Body of pancreas (tissue), 4 donors: ENCODE measurements around the gene UBAC1. TPM values are rescaled to one million over a fixed set of nuclear protein-coding genes. Genes with fewer than 3 reads are reported as not detected.

ENCODE experiments used
- ATAC-seq: fragments of 150-250 bp; one replicate; pipeline ENCODE4 v1.9.1; 2016
- DNase-seq, 4 donors: peaks; one replicate each; pipeline ENCODE4 v3.0.0-alpha.2; 2019
- H3K27ac ChIP-seq, 4 donors: fragments of 200-600 bp; sonication (generic); 1 replicate in 3 of 4; 2 replicates in 1 of 4; pipeline versions ENCODE4 v1.5.1 to v1.6.1; 2016 to 2019; ENCODE audit warnings: mild to moderate bottlenecking in 1 of 4, mixed read lengths in 1 of 4, moderate library complexity in 1 of 4
- H3K27me3 ChIP-seq, 2 donors: fragments of 200-600 bp; sonication (generic); one replicate each; pipeline ENCODE4 v1.6.0; 2016; ENCODE audit warnings: mild to moderate bottlenecking in 1 of 2
- H3K36me3 ChIP-seq, 2 donors: fragments of 200-600 bp; sonication (generic); replicated peaks in 1 of 2; 2 replicates each; pipeline ENCODE4 v1.5.1; 2016; ENCODE audit warnings: low read depth in 2 of 2; ENCODE audit not compliant: insufficient read depth in 1 of 2
- H3K4me1 ChIP-seq: fragments of 200-600 bp; sonication (generic); one replicate; pipeline ENCODE4 v1.6.0; 2016
- H3K4me3 ChIP-seq, 2 donors: fragments of 200-600 bp; sonication (generic); 1 replicate in 1 of 2; 2 replicates in 1 of 2; pipeline ENCODE4 v1.5.1; 2016 to 2019
- H3K9me3 ChIP-seq, 3 donors: fragments of 200-600 bp; sonication (generic); 1 replicate in 2 of 3; 2 replicates in 1 of 3; pipeline ENCODE4 v1.5.1; 2016
- CTCF ChIP-seq, 7 experiments: fragments of 450-650 bp in 4 of 7; fragments of 200-600 bp in 3 of 7; sonication (generic) in 3 of 7; IDR thresholded peaks; one replicate each; pipeline ENCODE4 v1.5.1; 2016 to 2019; ENCODE audit warnings: antibody characterized with exemption in 7 of 7
- POLR2A ChIP-seq, 3 donors: fragments of 450-650 bp; IDR thresholded peaks; one replicate each; pipeline ENCODE4 v1.6.1; 2016; ENCODE audit warnings: antibody characterized with exemption in 3 of 3, mild to moderate bottlenecking in 2 of 3
- WGBS, 2 donors: methylation state at CpG; one replicate each; pipeline ENCODE4 v1.1.5; 2017; 5-methylcytosine and 5-hydroxymethylcytosine counted together
- intact Hi-C: fragments of 100-400 bp; cut with DNase I; formaldehyde crosslinking; loops from one replicate; pipeline ENCODE4 v1.15.1; 2023
- total RNA-seq, 2 donors: library from RNA; depleted of rRNA; stranded (reverse); fragments of >200 nt; gene quantifications; one replicate each; pipeline ENCODE4 v1.1.0, GENCODE V29; 2016

UBAC1 gene
- total RNA-seq, 2 donors from 2014 or later, result 17.4 to 25.4 TPM

GRCh38 chr9:135960411-135961276 lies 529 bp downstream of the UBAC1 start:
- Histone ChIP-seq H3K36me3 (no peaks in the 10 kb centered on the region), H3K9me3 (no peaks in the 10 kb centered on the region), H3K4me3 (peak overlapping the region; percentile 84 to 94), H3K27ac (peak overlapping the region; percentile 20 to 89 (median 83)), H3K4me1 (peaks cover 30% of the 10 kb centered on the region), H3K27me3 (no peaks in the 10 kb centered on the region)
- ATAC-seq (peak; percentile 25), DNase-seq (peak in 3 of 4 donors; percentile 27 to 43 (median 32))
- WGBS, 2 donors, result 1% methylated on average over 19 to 69 of the region's 74 CpGs
- TF ChIP-seq CTCF (IDR thresholded peaks at IDR 0.05), result no peak
- peak in 1 of 3 donors; percentile 40 for TF ChIP-seq POLR2A (IDR thresholded peaks at IDR 0.05)
- intact Hi-C loops, result no loop called here

GRCh38 chr9:135959814-135960213 lies 1.4 kb downstream of the UBAC1 start:
- ATAC-seq, result no peak
- 44% methylated on average over 9 of the region's 9 CpGs for WGBS, 2 donors
- H3K27ac ChIP-seq, result peak overlapping the region in 2 of 4 donors; percentile 82 to 89

GRCh38 chr9:135958485-135958884 lies 2.7 kb downstream of the UBAC1 start:
- Histone ChIP-seq H3K9me3 (no peaks in the 10 kb centered on the region), H3K27ac (peak overlapping the region in 1 of 4 donors; percentile 26), H3K27me3 (no peaks in the 10 kb centered on the region), H3K36me3 (peaks cover 0 to 2% of the 10 kb centered on the region in 2 donors), H3K4me1 (peaks cover 23% of the 10 kb centered on the region), H3K4me3 (no peak overlapping the region)
- WGBS, 2 donors, result 78 to 89% methylated on average over 12 of the region's 12 CpGs
- no peak for TF ChIP-seq CTCF (IDR thresholded peaks at IDR 0.05)
- no peak for TF ChIP-seq POLR2A (IDR thresholded peaks at IDR 0.05)
- DNase-seq (peak in 1 of 4 donors; percentile 51), ATAC-seq (no peak)
- intact Hi-C loops, result no loop called here

More at GRCh38 chr9:135959814-135960213, 1.4 kb downstream of the UBAC1 start:
- Histone ChIP-seq H3K9me3 (no peaks in the 10 kb centered on the region), H3K36me3 (no peaks in the 10 kb centered on the region), H3K27me3 (no peaks in the 10 kb centered on the region), H3K4me3 (no peak overlapping the region), H3K4me1 (peaks cover 30% of the 10 kb centered on the region)
- no peak for TF ChIP-seq POLR2A (IDR thresholded peaks at IDR 0.05)
- no peak for TF ChIP-seq CTCF (IDR thresholded peaks at IDR 0.05)
- no peak for DNase-seq
- intact Hi-C loops, result no loop called here

GRCh38 chr9:135957431-135957830 lies 3.7 kb downstream of the UBAC1 start:
- H3K36me3 ChIP-seq, result peaks cover 0 to 4% of the 10 kb centered on the region in 2 donors
- ATAC-seq, result no peak
- TF ChIP-seq CTCF (IDR thresholded peaks at IDR 0.05) (no peak), POLR2A (IDR thresholded peaks at IDR 0.05) (no peak)
- H3K27me3 ChIP-seq, result no peaks in the 10 kb centered on the region
- no peak overlapping the region for H3K4me3 ChIP-seq
- intact Hi-C loops, result no loop called here
- WGBS, 2 donors, result 92 to 93% methylated on average over 4 to 9 of the region's 9 CpGs
- H3K27ac ChIP-seq, result no peak overlapping the region
- H3K4me1 ChIP-seq, result peaks cover 23% of the 10 kb centered on the region
- DNase-seq, result no peak
- no peaks in the 10 kb centered on the region for H3K9me3 ChIP-seq
